ENCODE measurements around the gene SLC22A25. TPM values are rescaled to one million over a fixed set of nuclear protein-coding genes. Genes with fewer than 3 reads are reported as not detected.

SLC22A25 gene
- total RNA-seq: not detected

DNA sequence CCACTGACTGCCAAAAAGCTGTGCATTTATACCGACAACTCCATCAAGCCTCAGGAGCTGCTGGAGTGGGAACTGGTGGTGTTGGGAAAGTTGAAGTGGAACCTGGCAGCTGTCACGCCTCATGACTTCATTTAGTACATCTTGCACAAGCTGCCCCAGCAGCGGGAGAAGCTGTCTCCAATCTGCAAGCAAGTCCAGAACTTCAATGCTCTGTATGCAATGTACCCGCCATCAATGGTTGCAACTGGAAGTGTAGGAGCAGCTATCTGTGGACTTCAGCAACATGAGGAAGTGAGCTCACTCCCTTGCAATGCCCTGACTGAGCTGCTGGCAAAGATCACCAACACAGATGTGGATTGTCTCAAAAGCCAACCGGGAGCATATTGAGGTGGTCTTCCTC, at the start of gene SLC22A25:
SLC22A25 (minus strand) TSS at position 67 of the 400 bp plus-strand sequence. CDS start 13,947 bp downstream, outside the sequence.
- H3K27me3 ChIP-seq (replicated peaks; ENCODE audit: insufficient read depth): no peaks in the 10 kb centered on the region
- no peak within 1 kb of the TSS for H3K4me3 ChIP-seq
- TF ChIP-seq POLR2A (IDR thresholded peaks at IDR 0.05) (no peak), POLR2AphosphoS5 (IDR thresholded peaks at IDR 0.05) (no peak)
- TF ChIP-seq, protein P1, sequence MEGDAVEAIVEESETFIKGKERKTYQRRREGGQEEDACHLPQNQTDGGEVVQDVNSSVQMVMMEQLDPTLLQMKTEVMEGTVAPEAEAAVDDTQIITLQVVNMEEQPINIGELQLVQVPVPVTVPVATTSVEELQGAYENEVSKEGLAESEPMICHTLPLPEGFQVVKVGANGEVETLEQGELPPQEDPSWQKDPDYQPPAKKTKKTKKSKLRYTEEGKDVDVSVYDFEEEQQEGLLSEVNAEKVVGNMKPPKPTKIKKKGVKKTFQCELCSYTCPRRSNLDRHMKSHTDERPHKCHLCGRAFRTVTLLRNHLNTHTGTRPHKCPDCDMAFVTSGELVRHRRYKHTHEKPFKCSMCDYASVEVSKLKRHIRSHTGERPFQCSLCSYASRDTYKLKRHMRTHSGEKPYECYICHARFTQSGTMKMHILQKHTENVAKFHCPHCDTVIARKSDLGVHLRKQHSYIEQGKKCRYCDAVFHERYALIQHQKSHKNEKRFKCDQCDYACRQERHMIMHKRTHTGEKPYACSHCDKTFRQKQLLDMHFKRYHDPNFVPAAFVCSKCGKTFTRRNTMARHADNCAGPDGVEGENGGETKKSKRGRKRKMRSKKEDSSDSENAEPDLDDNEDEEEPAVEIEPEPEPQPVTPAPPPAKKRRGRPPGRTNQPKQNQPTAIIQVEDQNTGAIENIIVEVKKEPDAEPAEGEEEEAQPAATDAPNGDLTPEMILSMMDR (IDR thresholded peaks at IDR 0.05): no peak
- intact Hi-C loops (cut with DNase I): no loop called here
- H3K27ac ChIP-seq: no peak within 1 kb of the TSS
- H3K9me3 ChIP-seq: no peaks in the 10 kb centered on the region
- H3K4me1 ChIP-seq (replicated peaks): no peaks in the 10 kb centered on the region
- no peaks in the 10 kb centered on the region for H3K36me3 ChIP-seq
- WGBS: 90% methylated on average over 5 of the region's 5 CpGs
- DNase-seq (ENCODE audit: low spot score): no peak

DNA sequence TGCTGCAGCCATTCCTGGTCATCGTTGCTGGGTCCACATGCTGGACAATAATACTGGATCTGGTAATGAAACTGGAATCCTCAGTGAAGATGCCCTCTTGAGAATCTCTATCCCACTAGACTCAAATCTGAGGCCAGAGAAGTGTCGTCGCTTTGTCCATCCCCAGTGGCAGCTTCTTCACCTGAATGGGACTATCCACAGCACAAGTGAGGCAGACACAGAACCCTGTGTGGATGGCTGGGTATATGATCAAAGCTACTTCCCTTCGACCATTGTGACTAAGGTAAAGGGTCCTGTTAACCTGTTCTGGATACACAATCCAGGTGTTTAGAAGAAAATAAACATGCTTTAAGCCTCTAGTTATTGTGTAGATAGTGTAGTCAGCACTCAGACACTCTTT, 46.9 kb upstream of the SLC22A25 start:
- no peaks in the 10 kb centered on the region for H3K9me3 ChIP-seq
- TF ChIP-seq, protein P1 (IDR thresholded peaks at IDR 0.05): no peak
- TF ChIP-seq POLR2A (IDR thresholded peaks at IDR 0.05): no peak
- no peak for TF ChIP-seq POLR2AphosphoS5 (IDR thresholded peaks at IDR 0.05)
- intact Hi-C loops (cut with DNase I): no loop called here
- no peaks in the 10 kb centered on the region for H3K27me3 ChIP-seq (replicated peaks; ENCODE audit: insufficient read depth)
- WGBS: 83% methylated on average over 4 of the region's 4 CpGs
- H3K4me1 ChIP-seq (replicated peaks): no peaks in the 10 kb centered on the region
- H3K27ac ChIP-seq: no peak overlapping the region
- H3K4me3 ChIP-seq: no peak overlapping the region
- DNase-seq (ENCODE audit: low spot score): no peak
- no peaks in the 10 kb centered on the region for H3K36me3 ChIP-seq

GRCh38 chr11:63289658-63290057, 46.3 kb upstream of the SLC22A25 start:
- DNase-seq (ENCODE audit: low spot score): no peak
- H3K4me3 ChIP-seq: no peak overlapping the region
- TF ChIP-seq, protein P1 (IDR thresholded peaks at IDR 0.05): no peak
- TF ChIP-seq POLR2A (IDR thresholded peaks at IDR 0.05): no peak
- peak; percentile 85 for TF ChIP-seq POLR2AphosphoS5 (IDR thresholded peaks at IDR 0.05)
- WGBS: 39% methylated on average over 5 of the region's 5 CpGs
- intact Hi-C loops (cut with DNase I): no loop called here
- no peak overlapping the region for H3K27ac ChIP-seq
- no peaks in the 10 kb centered on the region for H3K27me3 ChIP-seq (replicated peaks; ENCODE audit: insufficient read depth)
- H3K36me3 ChIP-seq: no peaks in the 10 kb centered on the region
- no peaks in the 10 kb centered on the region for H3K9me3 ChIP-seq
- H3K4me1 ChIP-seq (replicated peaks): no peaks in the 10 kb centered on the region

DNA sequence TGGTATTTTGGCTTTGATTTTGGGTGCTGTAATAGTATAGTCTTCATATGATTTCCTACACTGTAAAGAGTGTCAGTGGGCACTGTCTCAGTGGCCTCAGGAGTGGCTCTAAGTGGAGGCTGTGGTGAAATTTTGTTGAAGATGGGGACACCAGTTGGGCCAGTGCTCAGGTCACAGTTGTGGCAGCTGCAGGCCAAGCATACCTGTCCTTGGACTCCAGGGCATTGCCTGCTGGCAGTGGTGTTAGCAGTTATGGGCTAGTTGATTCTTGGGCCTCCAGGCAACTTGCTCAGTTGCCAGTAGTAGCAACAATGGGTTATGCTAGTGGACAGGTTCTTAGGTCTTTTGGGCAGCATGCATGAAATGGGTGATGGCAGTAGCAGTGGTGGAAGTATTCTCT, 39.2 kb upstream of the SLC22A25 start:
- H3K27me3 ChIP-seq (replicated peaks; ENCODE audit: insufficient read depth): no peaks in the 10 kb centered on the region
- TF ChIP-seq, protein P1 (IDR thresholded peaks at IDR 0.05): no peak
- TF ChIP-seq POLR2A (IDR thresholded peaks at IDR 0.05): no peak
- no peak for TF ChIP-seq POLR2AphosphoS5 (IDR thresholded peaks at IDR 0.05)
- H3K4me1 ChIP-seq (replicated peaks): peaks cover 4% of the 10 kb centered on the region
- H3K36me3 ChIP-seq: no peaks in the 10 kb centered on the region
- intact Hi-C loops (cut with DNase I): no loop called here
- no peak for DNase-seq (ENCODE audit: low spot score)
- H3K9me3 ChIP-seq: no peaks in the 10 kb centered on the region
- H3K4me3 ChIP-seq: no peak overlapping the region
- H3K27ac ChIP-seq: no peak overlapping the region

GRCh38 chr11:63280920-63281319, 37.5 kb upstream of the SLC22A25 start:
- H3K27me3 ChIP-seq (replicated peaks; ENCODE audit: insufficient read depth): no peaks in the 10 kb centered on the region
- peaks cover 4% of the 10 kb centered on the region for H3K4me1 ChIP-seq (replicated peaks)

More at GRCh38 chr11:63280920-63281319, 37.5 kb upstream of the SLC22A25 start:
- Histone ChIP-seq H3K27ac (no peak overlapping the region), H3K36me3 (no peaks in the 10 kb centered on the region), H3K4me3 (no peak overlapping the region), H3K9me3 (no peaks in the 10 kb centered on the region)
- intact Hi-C loops (cut with DNase I): no loop called here
- TF ChIP-seq POLR2A (IDR thresholded peaks at IDR 0.05) (no peak), POLR2AphosphoS5 (IDR thresholded peaks at IDR 0.05) (peak; percentile 23)
- TF ChIP-seq, protein P1 (IDR thresholded peaks at IDR 0.05): no peak
- no peak for DNase-seq (ENCODE audit: low spot score)

Measured in prostate gland (tissue), 2 donors.